Activated CD8-positive, alpha-beta T cell treated with anti-CD3 and anti-CD28 coated beads for 36 hours (primary cell): ENCODE data around the gene PLCH1. TPM values are rescaled to one million over a fixed set of nuclear protein-coding genes. Genes with fewer than 3 reads are reported as not detected.

Experiments used
- ATAC-seq: fragments of 200-7000 bp; cut with Tn5 transposase; one replicate; pipeline ENCODE4 v1.10.0; 2021; ENCODE audit warnings: mild to moderate bottlenecking, moderate library complexity
- CTCF ChIA-PET: fragments of 350-600 bp; sonication (Branson Sonifier 250); formaldehyde crosslinking; loops from one replicate; lab custom pipeline; 2021; ENCODE audit warnings: antibody characterized with exemption; lab: Charles Lee
- POLR2A ChIA-PET: fragments of 350-600 bp; sonication (Branson Sonifier 250); formaldehyde crosslinking; loops from one replicate; lab custom pipeline; 2021; ENCODE audit warnings: antibody characterized with exemption; lab: Charles Lee
- DNase-seq: peaks from one replicate; pipeline ENCODE4 v3.0.0-alpha.2; 2020
- H3K27ac Mint-ChIP-seq: one replicate; pipeline ENCODE4 v1.8.0; 2021; ENCODE audit warnings: mild to moderate bottlenecking, mixed read lengths
- H3K27me3 Mint-ChIP-seq: one replicate; pipeline ENCODE4 v1.8.0; 2021; ENCODE audit warnings: mixed read lengths
- H3K36me3 Mint-ChIP-seq: one replicate; pipeline ENCODE4 v1.8.0; 2021; ENCODE audit warnings: low read depth, mixed read lengths
- H3K4me1 Mint-ChIP-seq: one replicate; pipeline ENCODE4 v1.8.0; 2021; ENCODE audit warnings: low read depth, mixed read lengths
- H3K4me3 Mint-ChIP-seq: one replicate; pipeline ENCODE4 v1.8.0; 2021; ENCODE audit warnings: mild to moderate bottlenecking, moderate library complexity, mixed read lengths
- H3K9me3 Mint-ChIP-seq: one replicate; pipeline ENCODE4 v1.8.0; 2021; ENCODE audit warnings: mixed read lengths
- CTCF ChIP-seq: fragments of 200-600 bp; IDR thresholded peaks from one replicate; pipeline ENCODE4 v1.8.0; 2022; ENCODE audit warnings: antibody characterized with exemption, mild to moderate bottlenecking
- intact Hi-C: fragments of 100-400 bp; cut with micrococcal nuclease; formaldehyde crosslinking; loops from one replicate; pipeline ENCODE4 v1.10.0; 2022
- total RNA-seq, 2 experiments: library from RNA; stranded (reverse); gene quantifications; one replicate each; pipeline ENCODE4 v1.2.3, GENCODE V29; 2021

Gene PLCH1
- total RNA-seq, 2 experiments from 2014 or later = 0.20 to 0.32 TPM

- Mint-ChIP-seq H3K9me3 (no peaks in the 10 kb centered on the region), H3K27me3 (no peaks in the 10 kb centered on the region), H3K4me1 (peaks cover 10% of the 10 kb centered on the region), H3K27ac (no peak overlapping the region), H3K4me3 (no peak overlapping the region), H3K36me3 (no peaks in the 10 kb centered on the region)
- TF ChIP-seq CTCF = no peak
- POLR2A ChIA-PET = no interaction called here
- ATAC-seq = no peak
- intact Hi-C loops = no loop called here
- DNase-seq = no peak
- CTCF ChIA-PET = interaction anchor here (2.2 kb wide), 1 partner anchor 9 kb away, joined by 9 read pairs; no protein-coding TSS in a partner anchor
Observed at GRCh38 chr3:155332716-155333115, 412.2 kb downstream of the PLCH1 start.

GRCh38 chr3:155331078-155331477 is 413.8 kb downstream of the PLCH1 start:
- POLR2A ChIA-PET = no interaction called here
- H3K27me3 Mint-ChIP-seq = no peaks in the 10 kb centered on the region
- CTCF ChIA-PET = interaction anchor here (1.1 kb wide), 1 partner anchor 8 kb away, joined by 3 read pairs; no protein-coding TSS in a partner anchor

GRCh38 chr3:155330370-155330769 is 414.5 kb downstream of the PLCH1 start:
- ATAC-seq (no peak), DNase-seq (no peak)
- no peaks in the 10 kb centered on the region for H3K36me3 Mint-ChIP-seq
- intact Hi-C loops = no loop called here
- TF ChIP-seq CTCF = no peak
- no peaks in the 10 kb centered on the region for H3K9me3 Mint-ChIP-seq
- ChIA-PET POLR2A (no interaction called here), CTCF (no interaction called here)
- H3K27ac Mint-ChIP-seq = no peak overlapping the region
- H3K4me3 Mint-ChIP-seq = no peak overlapping the region
- H3K27me3 Mint-ChIP-seq = no peaks in the 10 kb centered on the region
- H3K4me1 Mint-ChIP-seq = peaks cover 10% of the 10 kb centered on the region

More at GRCh38 chr3:155331078-155331477, 413.8 kb downstream of the PLCH1 start:
- no peaks in the 10 kb centered on the region for H3K9me3 Mint-ChIP-seq
- no peak overlapping the region for H3K27ac Mint-ChIP-seq
- H3K4me3 Mint-ChIP-seq = no peak overlapping the region
- no peak for DNase-seq
- no peak for TF ChIP-seq CTCF
- ATAC-seq = no peak
- intact Hi-C loops = no loop called here
- H3K4me1 Mint-ChIP-seq = peaks cover 10% of the 10 kb centered on the region
- H3K36me3 Mint-ChIP-seq = no peaks in the 10 kb centered on the region

- intact Hi-C loops = loop anchor here (10.0 kb wide), 1 partner anchor 375 kb away; no protein-coding TSS in a partner anchor
- H3K27ac Mint-ChIP-seq = no peak overlapping the region
- no peaks in the 10 kb centered on the region for H3K36me3 Mint-ChIP-seq
- ATAC-seq = no peak
- POLR2A ChIA-PET = no interaction called here
- no peaks in the 10 kb centered on the region for H3K27me3 Mint-ChIP-seq
- no peak for DNase-seq
- peaks cover 2% of the 10 kb centered on the region for H3K4me1 Mint-ChIP-seq
- no peak overlapping the region for H3K4me3 Mint-ChIP-seq
- no peak for TF ChIP-seq CTCF
- H3K9me3 Mint-ChIP-seq = no peaks in the 10 kb centered on the region
- CTCF ChIA-PET = no interaction called here
Observed at GRCh38 chr3:155329513-155330048, 415.3 kb downstream of the PLCH1 start.

- no peak overlapping the region for H3K4me3 Mint-ChIP-seq
- no peak for DNase-seq
- no peak overlapping the region for H3K27ac Mint-ChIP-seq
- H3K9me3 Mint-ChIP-seq = no peaks in the 10 kb centered on the region
- no peak for TF ChIP-seq CTCF
- H3K27me3 Mint-ChIP-seq = no peaks in the 10 kb centered on the region
- ChIA-PET CTCF (no interaction called here), POLR2A (no interaction called here)
- H3K4me1 Mint-ChIP-seq = no peaks in the 10 kb centered on the region
- no peaks in the 10 kb centered on the region for H3K36me3 Mint-ChIP-seq
- intact Hi-C loops = loop anchor here (10.0 kb wide), 1 partner anchor 373 kb away; no protein-coding TSS in a partner anchor
- no peak for ATAC-seq
Observed at GRCh38 chr3:155327871-155328270, 417.0 kb downstream of the PLCH1 start.
